ENCODE data around the gene ZNF662. TPM values are rescaled to one million over a fixed set of nuclear protein-coding genes. Genes with fewer than 3 reads are reported as not detected.

The ZNF662 gene
- total and polyA plus RNA-seq, 2 of the 13 experiments (the other 11 are each of a cell fraction or from before 2014, with no cell fraction given): not detected

DNA sequence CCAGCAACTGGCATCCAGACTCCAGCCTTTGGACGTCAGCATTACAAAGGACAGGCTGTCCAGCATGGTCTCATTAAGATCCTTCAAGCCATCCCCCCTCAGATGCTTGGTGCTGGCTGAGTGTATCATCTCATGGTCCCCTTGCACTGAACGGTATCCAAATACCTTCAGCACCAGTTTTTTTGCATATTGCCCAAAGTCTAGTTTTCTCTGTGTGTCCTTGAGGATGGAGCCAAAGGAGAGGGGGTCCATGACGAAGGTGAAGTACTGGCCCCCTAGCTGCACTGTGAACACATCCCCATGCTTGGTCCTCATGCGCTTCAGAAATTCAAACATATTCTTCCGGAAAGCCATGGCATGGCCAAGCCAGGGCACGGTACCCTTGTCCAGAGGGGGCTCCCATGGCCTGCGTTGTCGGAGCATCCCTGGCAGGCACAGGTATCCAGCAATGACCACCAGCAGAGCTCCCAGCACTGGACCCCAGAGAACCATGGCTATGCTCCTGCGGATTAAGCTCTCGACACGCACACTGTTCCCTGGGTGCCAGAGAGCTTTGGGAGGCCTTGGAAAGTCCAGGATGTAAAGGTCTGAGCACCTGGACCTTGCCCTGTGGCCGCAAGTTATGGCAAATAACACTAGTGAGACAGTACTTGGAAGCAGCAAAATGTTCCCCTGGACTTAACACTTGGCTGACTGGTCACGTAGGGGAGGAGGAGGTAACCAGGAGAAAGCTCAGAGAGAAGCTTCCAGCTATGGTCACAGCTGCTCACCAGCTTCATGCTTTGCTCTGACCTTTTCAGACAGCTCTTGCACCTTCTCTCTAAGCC is 30.4 kb upstream of the ZNF662 start, which contains the start of gene CYP8B1 (continued):
- peak; percentile 61 for TF ChIP-seq ZNF605 (CRISPR knock-in tag; IDR thresholded peaks at IDR 0.05)
- peak; percentile 80; the same call in 1 of the 2 replicates for TF ChIP-seq ESRRA (CRISPR knock-in tag; IDR thresholded peaks at IDR 0.05; ENCODE audit: low read depth)
- TF ChIP-seq SP140L (CRISPR knock-in tag; IDR thresholded peaks at IDR 0.05; ENCODE audit: borderline replicate concordance): no peak
- TF ChIP-seq TEAD3 (CRISPR knock-in tag; optimal IDR thresholded peaks at IDR 0.05; ENCODE audit: borderline replicate concordance): peak; percentile 83
- 0 out of 2 replicates have a peak, but pooled peaks have one; percentile 14 for TF ChIP-seq NCOA1 (CRISPR knock-in tag; IDR thresholded peaks at IDR 0.05)
- TF ChIP-seq SUZ12 (IDR thresholded peaks at IDR 0.05; ENCODE audit: low read depth, low read length): no peak
- peak; percentile 74 for TF ChIP-seq NCOA2 (CRISPR knock-in tag; IDR thresholded peaks at IDR 0.05)
- TF ChIP-seq SATB2 (CRISPR knock-in tag; IDR thresholded peaks at IDR 0.05): 0 out of 2 replicates have a peak, but pooled peaks have one; percentile 30
- TF ChIP-seq CREM (IDR thresholded peaks at IDR 0.05): 0 out of 2 replicates have a peak, but pooled peaks have one; percentile 52
- no peak for TF ChIP-seq CREM (CRISPR knock-in tag; IDR thresholded peaks at IDR 0.05)
- TF ChIP-seq ZNF891 (CRISPR knock-in tag; IDR thresholded peaks at IDR 0.05): peak; percentile 58
- peak in 1 of 2 experiments; percentile 66; a peak in 1 of 4 replicates for TF ChIP-seq HMGXB4 (CRISPR knock-in tag; IDR thresholded peaks at IDR 0.05; ENCODE audit: borderline replicate concordance in 1 of 2, low read depth in 1 of 2)
- no peak for TF ChIP-seq GATA4 (IDR thresholded peaks at IDR 0.05; ENCODE audit: borderline replicate concordance, low read depth)
- 0 out of 2 replicates have a peak, but pooled peaks have one; percentile 61 for TF ChIP-seq ZFP90 (CRISPR knock-in tag; IDR thresholded peaks at IDR 0.05; ENCODE audit: borderline replicate concordance)
- peak; percentile 63; the same call in 1 of the 2 replicates for TF ChIP-seq YEATS4 (CRISPR knock-in tag; IDR thresholded peaks at IDR 0.05; ENCODE audit: borderline replicate concordance)
- 0 out of 2 replicates have a peak, but pooled peaks have one; percentile 30 for TF ChIP-seq SMAD9 (CRISPR knock-in tag; IDR thresholded peaks at IDR 0.05)
- peak; percentile 87 for TF ChIP-seq ZSCAN21 (CRISPR knock-in tag; IDR thresholded peaks at IDR 0.05; ENCODE audit: borderline replicate concordance)
- TF ChIP-seq FOXP1 (IDR thresholded peaks at IDR 0.05): no peak
- peak; percentile 30; the same call in 1 of the 2 replicates for TF ChIP-seq FOXP1 (CRISPR knock-in tag; IDR thresholded peaks at IDR 0.05)
- peak; percentile 88; the same call in 1 of the 2 replicates for TF ChIP-seq RXRB (CRISPR knock-in tag; IDR thresholded peaks at IDR 0.05; ENCODE audit: borderline replicate concordance)
- TF ChIP-seq, protein P1, sequence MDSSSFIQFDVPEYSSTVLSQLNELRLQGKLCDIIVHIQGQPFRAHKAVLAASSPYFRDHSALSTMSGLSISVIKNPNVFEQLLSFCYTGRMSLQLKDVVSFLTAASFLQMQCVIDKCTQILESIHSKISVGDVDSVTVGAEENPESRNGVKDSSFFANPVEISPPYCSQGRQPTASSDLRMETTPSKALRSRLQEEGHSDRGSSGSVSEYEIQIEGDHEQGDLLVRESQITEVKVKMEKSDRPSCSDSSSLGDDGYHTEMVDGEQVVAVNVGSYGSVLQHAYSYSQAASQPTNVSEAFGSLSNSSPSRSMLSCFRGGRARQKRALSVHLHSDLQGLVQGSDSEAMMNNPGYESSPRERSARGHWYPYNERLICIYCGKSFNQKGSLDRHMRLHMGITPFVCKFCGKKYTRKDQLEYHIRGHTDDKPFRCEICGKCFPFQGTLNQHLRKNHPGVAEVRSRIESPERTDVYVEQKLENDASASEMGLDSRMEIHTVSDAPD (CRISPR knock-in tag; IDR thresholded peaks at IDR 0.05): peak; percentile 79
- peak; percentile 53 for TF ChIP-seq ZBTB7A (CRISPR knock-in tag; IDR thresholded peaks at IDR 0.05)
- TF ChIP-seq THYN1 (CRISPR knock-in tag; IDR thresholded peaks at IDR 0.05; ENCODE audit: borderline replicate concordance, low read depth): no peak
- TF ChIP-seq, protein P2, sequence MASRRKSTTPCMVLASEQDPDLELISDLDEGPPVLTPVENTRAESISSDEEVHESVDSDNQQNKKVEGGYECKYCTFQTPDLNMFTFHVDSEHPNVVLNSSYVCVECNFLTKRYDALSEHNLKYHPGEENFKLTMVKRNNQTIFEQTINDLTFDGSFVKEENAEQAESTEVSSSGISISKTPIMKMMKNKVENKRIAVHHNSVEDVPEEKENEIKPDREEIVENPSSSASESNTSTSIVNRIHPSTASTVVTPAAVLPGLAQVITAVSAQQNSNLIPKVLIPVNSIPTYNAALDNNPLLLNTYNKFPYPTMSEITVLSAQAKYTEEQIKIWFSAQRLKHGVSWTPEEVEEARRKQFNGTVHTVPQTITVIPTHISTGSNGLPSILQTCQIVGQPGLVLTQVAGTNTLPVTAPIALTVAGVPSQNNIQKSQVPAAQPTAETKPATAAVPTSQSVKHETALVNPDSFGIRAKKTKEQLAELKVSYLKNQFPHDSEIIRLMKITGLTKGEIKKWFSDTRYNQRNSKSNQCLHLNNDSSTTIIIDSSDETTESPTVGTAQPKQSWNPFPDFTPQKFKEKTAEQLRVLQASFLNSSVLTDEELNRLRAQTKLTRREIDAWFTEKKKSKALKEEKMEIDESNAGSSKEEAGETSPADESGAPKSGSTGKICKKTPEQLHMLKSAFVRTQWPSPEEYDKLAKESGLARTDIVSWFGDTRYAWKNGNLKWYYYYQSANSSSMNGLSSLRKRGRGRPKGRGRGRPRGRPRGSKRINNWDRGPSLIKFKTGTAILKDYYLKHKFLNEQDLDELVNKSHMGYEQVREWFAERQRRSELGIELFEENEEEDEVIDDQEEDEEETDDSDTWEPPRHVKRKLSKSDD (CRISPR knock-in tag; IDR thresholded peaks at IDR 0.05; ENCODE audit: low read depth): peak; percentile 87
